ENCODE measurements around the gene NADSYN1.
"Not testable (repeated sequence)": the region's sequence is repeated elsewhere in the genome, so short reads cannot be mapped to it uniquely, and the experiment has no call there.

The NADSYN1 gene

GRCh38 chr11:71526796-71527575, 74.0 kb downstream of the NADSYN1 start, which contains the start of gene KRTAP5-7:
Gene KRTAP5-7 (plus strand): TSS chr11:71527267. CDS start chr11:71527301, 34 bp downstream.
- not testable (repeated sequence) for DNase-seq (ENCODE audit: low read depth)

GRCh38 chr11:71527576-71528210, 74.7 kb downstream of the NADSYN1 start:
- DNase-seq (ENCODE audit: low read depth): no peak

GRCh38 chr11:71530602-71531001, 77.6 kb downstream of the NADSYN1 start:
- DNase-seq (ENCODE audit: low read depth): no peak

- DNase-seq (ENCODE audit: low read depth): no peak
These were observed 79.1 kb downstream of the NADSYN1 start for GRCh38 chr11:71532036-71532610.

- DNase-seq (ENCODE audit: low read depth): not testable (repeated sequence)
These were observed 82.0 kb downstream of the NADSYN1 start for GRCh38 chr11:71534711-71535608.

- no peak for DNase-seq (ENCODE audit: low read depth)
These were observed 82.8 kb downstream of the NADSYN1 start for GRCh38 chr11:71535825-71536224.

GRCh38 chr11:71537537-71537936, 84.5 kb downstream of the NADSYN1 start:
- DNase-seq (ENCODE audit: low read depth): no peak

GRCh38 chr11:71537977-71538665, 85.1 kb downstream of the NADSYN1 start, which contains the start of gene KRTAP5-8:
Gene KRTAP5-8 (plus strand): TSS chr11:71538025. CDS start chr11:71538056, 31 bp downstream.
- not testable (repeated sequence) for DNase-seq (ENCODE audit: low read depth)

GRCh38 chr11:71538666-71538990, 85.6 kb downstream of the NADSYN1 start:
- DNase-seq (ENCODE audit: low read depth): no peak

- DNase-seq (ENCODE audit: low read depth): no peak
These were observed 86.0 kb downstream of the NADSYN1 start for GRCh38 chr11:71539017-71539416.

- DNase-seq (ENCODE audit: low read depth): not testable (repeated sequence)
These were observed 87.0 kb downstream of the NADSYN1 start for GRCh38 chr11:71539971-71540370.

GRCh38 chr11:71540521-71541304, 87.7 kb downstream of the NADSYN1 start:
- DNase-seq (ENCODE audit: low read depth): not testable (repeated sequence)

- no peak for DNase-seq (ENCODE audit: low read depth)
These were observed 89.4 kb downstream of the NADSYN1 start for GRCh38 chr11:71542382-71542781.

GRCh38 chr11:71542879-71543777, 90.1 kb downstream of the NADSYN1 start:
- no peak for DNase-seq (ENCODE audit: low read depth)

- DNase-seq (ENCODE audit: low read depth): no peak
These were observed 90.9 kb downstream of the NADSYN1 start for GRCh38 chr11:71543866-71544265.

- DNase-seq (ENCODE audit: low read depth): no peak
These were observed 91.7 kb downstream of the NADSYN1 start for GRCh38 chr11:71544525-71545214.

GRCh38 chr11:71545405-71545966, 92.5 kb downstream of the NADSYN1 start:
- no peak for DNase-seq (ENCODE audit: low read depth)

- DNase-seq (ENCODE audit: low read depth): no peak
These were observed 95.1 kb downstream of the NADSYN1 start, which contains the start of gene KRTAP5-9 for GRCh38 chr11:71548120-71548519. Gene KRTAP5-9 (plus strand): TSS chr11:71548420. CDS start chr11:71548658, 238 bp downstream.

Measured in fibroblast of gingiva (primary cell).